Measurements from ENCODE around the gene CHI3L1. TPM values are rescaled to one million over a fixed set of nuclear protein-coding genes. Genes with fewer than 3 reads are reported as not detected.

The CHI3L1 gene
- total and polyA plus RNA-seq, 2 donors: 0.53 to 4.7 TPM

DNA sequence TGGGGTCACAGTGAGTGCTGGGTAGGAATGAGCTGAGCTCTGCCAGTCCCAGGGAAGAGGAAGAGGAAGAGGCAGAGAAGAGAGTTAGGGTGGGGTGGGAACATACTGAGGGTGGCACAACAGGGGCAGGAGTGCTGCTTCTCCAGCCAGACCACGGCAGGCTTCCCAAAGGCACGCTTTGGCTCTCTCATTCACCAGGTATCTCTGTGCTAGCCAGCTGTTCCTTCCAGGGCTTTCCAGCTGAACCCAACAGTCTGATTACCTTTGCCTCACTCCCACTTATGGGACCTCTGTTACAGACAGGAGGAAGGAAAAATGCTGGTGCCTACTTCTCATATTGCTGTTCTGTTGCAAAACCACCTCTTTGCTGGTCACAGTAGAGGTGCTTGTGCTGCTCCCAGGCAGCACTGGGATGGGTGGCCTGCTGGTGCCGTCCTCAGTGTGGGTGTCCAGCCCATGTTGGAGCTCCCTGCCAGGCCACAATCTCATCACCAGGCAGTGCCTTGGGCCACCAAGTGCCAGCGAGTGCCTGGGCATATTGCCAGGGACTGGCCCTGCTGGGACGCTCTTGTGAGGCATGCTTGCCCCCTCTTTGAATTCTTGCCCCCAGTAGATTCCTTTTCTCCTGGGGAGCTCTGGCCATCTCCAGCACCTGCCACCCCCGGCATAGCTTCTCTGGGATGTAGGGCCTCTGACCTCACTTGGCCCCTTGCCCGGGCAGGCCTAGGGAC, 56.8 kb downstream of the CHI3L1 start:
- DNase-seq (ENCODE audit: extremely low spot score): no peak
- H3K27ac ChIP-seq (ENCODE audit: low read depth): no peak overlapping the region
- H3K4me3 ChIP-seq (ENCODE audit: low read depth, low read length): no peak overlapping the region
- H3K4me1 ChIP-seq (ENCODE audit: insufficient read depth): no peaks in the 10 kb centered on the region
- H3K36me3 ChIP-seq (ENCODE audit: insufficient read depth): no peaks in the 10 kb centered on the region
- 64% methylated on average over 7 of the region's 7 CpGs for WGBS

Other genes with a start within 250 kb of the CHI3L1 start
- 63.6 TPM for gene ADIPOR1, start 228.4 kb downstream of the CHI3L1 start, total RNA-seq
- 71.1 TPM for gene ADIPOR1, start 228.4 kb downstream of the CHI3L1 start, polyA plus RNA-seq
- 33.7 TPM for gene CYB5R1, start 219.4 kb downstream of the CHI3L1 start, total RNA-seq
- 72.3 TPM for gene CYB5R1, start 219.4 kb downstream of the CHI3L1 start, polyA plus RNA-seq
- gene TMEM183A, start 179.3 kb downstream of the CHI3L1 start, total RNA-seq: 60.9 TPM
- 50.4 TPM for gene TMEM183A, start 179.3 kb downstream of the CHI3L1 start, polyA plus RNA-seq
- 6.5 TPM for gene PPFIA4, start 160.2 kb downstream of the CHI3L1 start, total RNA-seq
- 1.3 TPM for gene PPFIA4, start 160.2 kb downstream of the CHI3L1 start, polyA plus RNA-seq
- 12.7 TPM for gene MYOG, start 100.7 kb downstream of the CHI3L1 start, total RNA-seq
- gene MYOG, start 100.7 kb downstream of the CHI3L1 start, polyA plus RNA-seq: not detected
- 1.4 TPM for gene ADORA1, start 59.0 kb downstream of the CHI3L1 start, total RNA-seq
- 1.1 TPM for gene ADORA1, start 59.0 kb downstream of the CHI3L1 start, polyA plus RNA-seq
- 8.9 TPM for gene MYBPH, start 10.9 kb downstream of the CHI3L1 start, total RNA-seq
- gene MYBPH, start 10.9 kb downstream of the CHI3L1 start, polyA plus RNA-seq: not detected
- 0.11 TPM for gene CHIT1, start 43.0 kb upstream of the CHI3L1 start, total RNA-seq
- gene CHIT1, start 43.0 kb upstream of the CHI3L1 start, polyA plus RNA-seq: not detected
- gene BTG2, start 118.8 kb upstream of the CHI3L1 start, total RNA-seq: 58.6 TPM
- 464 TPM for gene BTG2, start 118.8 kb upstream of the CHI3L1 start, polyA plus RNA-seq
- 68.4 TPM for gene FMOD, start 164.4 kb upstream of the CHI3L1 start, total RNA-seq
- gene FMOD, start 164.4 kb upstream of the CHI3L1 start, polyA plus RNA-seq: 46.0 TPM

All from urinary bladder (tissue), 4 donors.